HK-2 (cell line): ENCODE data around the gene SEMA3G.
A peak's percentile ranks its signal among the peaks of the same experiment; 100 is the strongest.

ENCODE experiments used
- DNase-seq: peaks from one replicate; pipeline ENCODE4 v3.0.0-alpha.2; 2018; ENCODE audit not compliant: unreplicated experiment

SEMA3G gene

DNA sequence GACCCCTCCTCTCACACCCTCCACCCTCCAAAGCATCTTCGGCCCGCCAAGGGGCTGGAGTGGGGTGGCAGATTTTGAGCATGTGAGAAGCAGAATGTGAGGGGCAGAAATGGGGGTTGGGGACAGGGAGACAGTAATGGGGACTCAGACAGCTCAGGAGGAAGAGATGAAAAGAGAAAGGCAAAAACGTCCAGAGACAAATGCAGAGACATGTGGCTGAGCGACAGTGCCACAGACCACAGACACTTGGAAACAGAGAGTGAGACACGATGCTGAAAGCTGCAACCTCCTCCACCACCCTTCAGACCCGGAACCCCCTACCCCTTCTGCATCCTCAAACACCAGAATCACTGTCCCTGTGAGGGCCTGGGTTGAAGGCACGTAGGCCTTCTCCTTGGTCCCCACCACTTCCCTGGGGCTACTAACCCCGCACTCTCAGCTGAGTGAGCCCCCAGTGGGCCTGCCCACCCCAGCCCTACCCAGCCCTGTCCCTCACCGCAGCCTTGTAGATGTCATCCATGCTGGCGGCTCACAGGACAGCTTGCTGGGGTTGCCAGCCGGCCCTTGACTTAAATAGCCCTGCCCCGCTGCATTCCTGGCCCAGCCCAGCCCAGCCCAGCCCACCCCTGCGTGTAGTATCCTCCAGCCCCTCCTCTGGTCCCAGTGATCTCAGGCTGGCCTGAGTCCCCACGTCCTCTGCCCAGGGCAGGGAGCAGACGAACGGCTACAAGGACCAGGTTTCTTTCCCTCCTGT, 8.8 kb upstream of the SEMA3G start, which contains the start of gene TNNC1:
TSS of gene TNNC1 (minus strand) at position 546 of the 754 bp plus-strand sequence. CDS start at position 520, 26 bp downstream.
- DNase-seq, result no peak

DNA sequence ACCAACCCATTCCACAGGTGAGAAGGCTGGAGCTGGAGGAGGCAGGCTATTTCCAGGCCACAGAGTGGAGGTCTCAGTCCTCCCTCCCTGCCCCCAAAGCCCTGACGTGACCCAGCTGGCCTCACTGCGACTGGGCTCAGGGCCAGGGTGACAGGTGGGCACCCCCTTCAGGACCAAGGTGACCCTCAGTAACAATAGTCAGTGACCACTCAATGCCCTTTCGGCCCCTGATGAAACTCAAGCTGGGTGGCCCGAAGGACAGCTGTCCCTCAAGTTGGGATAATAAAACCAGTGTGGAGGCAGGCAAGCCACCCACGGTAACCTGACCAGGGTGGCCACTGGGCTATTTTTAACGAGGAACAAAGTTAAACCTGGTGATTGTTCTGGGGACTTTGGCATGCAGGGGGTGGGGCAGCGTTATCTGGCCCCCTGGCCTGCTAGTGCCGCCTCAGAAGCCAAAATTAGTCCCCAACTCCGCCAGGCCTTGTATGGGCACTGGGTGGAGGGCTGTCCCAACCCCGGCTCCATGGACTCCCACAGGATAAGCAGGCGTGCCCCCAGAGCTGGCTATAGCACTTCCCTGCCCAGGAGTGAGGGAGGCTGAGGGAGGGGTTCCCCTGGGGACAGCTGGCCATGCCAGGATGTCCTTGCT, 7.8 kb upstream of the SEMA3G start:
- no peak for DNase-seq

GRCh38 chr3:52452126-52452525, 7.2 kb upstream of the SEMA3G start:
- no peak for DNase-seq

DNA sequence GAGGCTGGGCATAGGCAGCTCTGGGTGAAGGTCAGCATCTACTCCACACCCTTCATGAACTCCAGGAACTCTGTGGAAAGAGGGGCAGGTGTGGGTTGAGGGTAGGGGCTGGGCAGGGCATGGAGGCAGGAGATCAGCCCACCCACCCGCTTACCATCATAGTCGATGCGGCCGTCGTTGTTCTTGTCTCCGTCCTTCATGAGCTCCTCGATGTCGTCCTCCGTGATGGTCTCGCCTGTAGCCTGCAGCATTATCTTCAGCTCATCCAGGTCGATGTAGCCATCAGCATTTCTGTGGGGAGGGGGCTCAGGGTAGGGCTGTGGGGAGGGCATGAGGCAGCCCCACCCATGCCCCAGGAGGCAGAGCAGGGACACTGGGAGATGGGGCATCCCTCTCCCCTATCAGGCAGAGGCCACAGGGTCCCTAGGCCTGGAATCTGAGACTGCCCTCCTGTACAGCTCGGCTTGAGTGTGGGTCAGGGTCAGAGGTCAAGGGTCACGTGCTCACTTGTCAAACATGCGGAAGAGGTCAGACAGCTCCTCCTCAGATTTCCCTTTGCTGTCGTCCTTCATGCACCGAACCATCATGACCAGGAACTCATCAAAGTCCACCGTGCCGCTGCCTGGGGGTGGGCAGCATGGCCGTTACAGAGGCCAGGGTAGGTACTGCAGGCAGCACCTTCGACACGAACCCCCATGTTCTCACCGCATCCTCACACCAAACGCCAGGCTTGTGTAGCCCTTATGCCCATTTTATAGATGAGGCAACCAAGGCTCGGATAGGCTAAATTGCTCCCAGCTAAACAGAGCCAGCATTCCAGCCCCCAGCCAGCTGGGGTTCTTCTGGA, 6.6 kb upstream of the SEMA3G start:
- DNase-seq, result no peak

DNA sequence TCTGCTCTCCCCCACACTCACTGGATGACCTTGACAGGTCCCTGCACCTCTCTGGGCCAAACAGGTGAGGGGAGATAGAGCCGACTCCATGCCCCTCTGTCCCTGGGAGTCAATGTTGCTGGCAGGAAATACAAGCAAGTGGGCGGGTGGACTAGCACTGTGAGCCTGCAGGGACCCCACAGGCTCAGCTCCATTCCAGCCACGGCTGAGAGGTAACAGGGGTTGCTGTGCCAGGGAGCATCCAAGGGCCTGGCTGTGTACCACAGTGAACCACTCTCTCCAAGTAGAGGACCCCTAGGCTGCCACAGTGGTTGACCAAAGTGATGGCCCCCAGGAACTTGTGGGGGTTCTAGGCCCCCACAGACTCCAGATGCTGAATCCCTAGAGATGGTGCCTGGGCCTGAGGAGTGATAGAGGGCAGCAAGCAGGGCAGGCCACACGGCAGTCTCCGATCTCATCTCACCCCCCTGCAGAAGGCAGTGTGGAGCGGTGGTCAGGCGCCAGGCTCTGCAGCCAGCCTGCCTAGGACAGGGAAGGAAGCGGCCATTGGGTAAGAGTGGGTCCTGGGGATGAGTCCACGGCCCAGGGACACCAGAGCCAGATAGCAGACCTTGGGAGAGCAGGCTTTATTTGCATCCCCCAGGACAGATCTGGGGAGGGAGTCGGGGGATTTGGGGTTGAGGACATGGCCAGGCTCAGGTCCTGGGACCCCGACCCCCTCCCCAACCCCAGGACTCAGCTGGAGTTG, 5.8 kb upstream of the SEMA3G start:
- DNase-seq, result no peak

DNA sequence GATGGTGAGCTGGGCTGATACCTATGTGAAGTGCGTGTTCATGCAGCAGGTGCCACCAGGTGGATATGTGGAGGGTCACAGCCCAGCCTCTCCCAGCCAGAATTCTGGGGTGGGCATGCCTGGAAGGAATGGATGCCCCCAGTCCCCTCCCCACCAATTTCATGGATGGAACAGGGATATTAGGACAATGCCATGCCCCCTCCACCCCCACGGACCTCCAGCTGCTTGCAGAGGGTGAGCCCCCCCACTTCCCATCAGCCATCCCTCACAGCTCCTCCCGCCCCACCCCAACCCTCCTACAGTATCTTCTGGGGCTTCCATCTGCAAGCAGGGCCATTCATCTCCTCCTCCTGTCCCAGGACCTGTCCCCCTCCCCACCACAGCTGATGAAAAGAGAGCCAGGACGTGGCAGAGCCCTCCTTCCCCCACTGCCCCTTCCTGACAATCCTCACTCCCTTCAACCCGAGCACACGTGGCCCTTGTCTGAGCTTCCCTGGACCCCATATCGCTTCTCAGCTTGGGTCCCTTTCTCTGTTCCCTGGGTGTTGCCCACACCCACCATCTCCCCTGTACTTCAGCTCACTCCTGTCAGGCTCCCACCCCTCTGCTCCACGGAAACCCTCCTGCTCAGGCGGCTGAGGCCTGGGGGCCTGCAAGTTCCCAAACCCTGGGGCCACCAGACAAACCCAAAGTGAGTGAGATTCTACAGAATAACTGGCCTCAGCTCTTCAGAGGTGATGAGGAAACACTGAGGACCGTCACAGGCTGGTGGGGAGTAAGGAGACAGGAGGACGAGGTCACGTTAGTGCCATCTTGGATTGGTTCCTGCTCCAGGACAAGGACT, 2.8 kb upstream of the SEMA3G start:
- DNase-seq, result no peak

- DNase-seq, result peak; percentile 36
Measured at GRCh38 chr3:52446631-52447511, 2.0 kb upstream of the SEMA3G start.

DNA sequence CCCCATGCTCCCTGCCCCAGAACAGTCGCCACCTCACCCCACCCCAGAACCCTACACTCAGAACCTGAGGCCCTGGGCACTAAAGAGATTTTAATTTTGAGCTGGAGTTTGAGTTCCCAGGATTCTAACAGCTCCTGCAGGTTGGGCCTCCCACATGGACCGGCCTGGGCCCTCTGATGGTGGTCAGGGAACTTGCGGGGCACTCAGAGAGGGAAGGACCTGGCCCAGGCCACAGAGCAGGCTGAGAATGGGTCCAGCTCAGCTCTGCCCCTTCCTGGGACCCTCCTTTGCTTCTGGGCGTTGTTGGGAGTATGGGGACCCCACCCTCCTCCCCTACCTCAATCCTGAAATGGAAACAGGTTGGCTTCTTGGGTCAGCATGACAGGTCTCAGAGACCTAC, 1.1 kb upstream of the SEMA3G start:
- no peak for DNase-seq

GRCh38 chr3:52443791-52444687, 864 bp downstream of the SEMA3G start:
- no peak for DNase-seq

- no peak for DNase-seq
Measured at GRCh38 chr3:52443268-52443610, 1.7 kb downstream of the SEMA3G start.

- no peak for DNase-seq
Measured at GRCh38 chr3:52442409-52443267, 2.3 kb downstream of the SEMA3G start.

DNA sequence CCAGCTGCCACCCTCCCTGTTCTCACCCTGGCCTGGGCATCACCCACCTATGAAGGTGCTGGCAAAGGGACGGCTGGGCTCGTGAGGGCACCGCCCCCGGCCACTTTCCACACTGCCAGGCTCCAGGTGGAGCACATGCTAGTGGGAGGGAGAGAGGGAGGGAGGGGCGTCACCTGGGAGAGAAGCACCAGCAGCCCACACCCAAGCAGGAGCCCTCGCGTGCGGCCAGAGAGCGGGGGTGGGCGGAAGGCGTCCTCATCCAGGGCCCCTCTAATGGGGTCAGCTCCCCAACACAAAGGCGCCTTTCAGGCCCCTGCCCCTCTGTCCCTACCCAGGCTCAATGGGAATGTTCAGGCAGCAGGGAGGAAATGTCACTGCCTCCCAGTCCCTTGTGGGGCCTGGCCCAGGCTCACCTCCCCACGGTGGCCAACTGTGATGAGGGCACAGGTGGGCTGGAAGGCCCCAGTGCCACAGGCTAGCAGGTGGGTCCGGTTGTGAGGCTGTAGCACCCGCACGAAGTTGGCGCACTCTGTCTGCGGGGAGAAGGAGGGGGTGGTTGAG, 3.1 kb downstream of the SEMA3G start:
- DNase-seq, result no peak

- no peak for DNase-seq
Measured at GRCh38 chr3:52441091-52441771, 3.7 kb downstream of the SEMA3G start.

GRCh38 chr3:52440671-52441070, 4.2 kb downstream of the SEMA3G start:
- DNase-seq, result no peak

DNA sequence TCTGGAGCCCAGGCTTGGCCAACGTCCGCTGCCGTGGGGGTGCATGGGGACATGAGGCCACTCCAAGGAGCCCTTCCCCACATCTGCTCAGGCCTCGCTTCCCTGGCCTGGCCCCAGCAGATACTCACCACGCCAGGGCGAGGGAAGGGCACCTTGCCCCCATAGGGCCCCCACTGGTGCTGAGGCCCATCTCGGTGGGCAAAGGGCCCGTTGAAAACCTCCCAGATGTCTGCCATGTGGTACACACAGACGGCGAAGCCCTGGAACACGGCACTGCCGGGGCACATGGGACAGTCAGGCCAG, 4.7 kb downstream of the SEMA3G start:
- DNase-seq, result no peak

DNA sequence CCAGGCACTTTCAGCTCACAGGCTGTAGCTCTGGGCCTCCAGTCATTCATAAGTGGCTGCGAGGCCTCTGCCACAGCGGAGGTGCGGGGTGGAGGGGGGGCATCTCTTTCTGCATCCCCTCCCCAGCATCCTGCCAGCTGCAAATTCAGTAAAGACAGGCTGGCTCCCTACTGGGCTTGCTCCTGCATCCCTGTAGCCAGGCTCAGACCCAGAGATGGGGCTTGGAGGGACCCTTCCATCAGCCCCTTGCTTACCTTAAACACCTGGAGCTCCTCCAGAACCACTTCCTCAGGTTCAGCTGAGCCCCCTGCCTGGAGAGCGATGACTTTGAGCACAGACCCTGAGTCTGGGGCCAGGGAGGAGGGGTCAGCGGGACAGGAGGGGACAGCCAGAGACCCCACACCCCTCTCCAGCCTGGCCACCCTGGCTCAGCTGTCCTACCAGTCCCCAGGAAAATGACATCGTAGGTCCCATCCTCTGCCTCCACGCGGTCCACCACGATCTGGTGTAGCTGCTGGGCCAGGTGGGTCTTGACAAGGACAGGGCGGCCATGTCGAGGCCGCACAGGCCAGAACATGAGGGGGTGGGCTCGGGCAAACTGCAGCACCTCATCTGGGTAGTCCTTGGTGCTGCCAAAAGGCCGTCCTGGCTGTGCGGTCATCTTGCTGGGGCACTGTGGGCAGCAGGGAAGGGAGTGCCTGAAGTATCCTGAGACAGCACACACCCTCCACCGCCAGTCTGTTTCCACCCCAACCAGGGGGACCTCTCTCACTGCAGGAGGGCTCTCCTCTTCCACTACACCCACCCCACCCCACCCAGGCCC, 5.3 kb downstream of the SEMA3G start:
- DNase-seq, result no peak
